Fibroblast of skin of left quadriceps (primary cell): ENCODE results near the gene COL23A1.
"Not testable (repeated sequence)": the region's sequence is repeated elsewhere in the genome, so short reads cannot be mapped to it uniquely, and the experiment has no call there.

Source experiments
- DNase-seq, 2 experiments: peaks; one replicate each; pipeline ENCODE4 v3.0.0-alpha.2; 2013; ENCODE audit warnings: low read depth in 2 of 2

COL23A1 gene

GRCh38 chr5:178267876-178268275, 322.3 kb downstream of the COL23A1 start:
- no peak for DNase-seq

- DNase-seq: no peak
These were observed 322.9 kb downstream of the COL23A1 start for GRCh38 chr5:178267245-178267644.

- no peak for DNase-seq
These were observed 323.6 kb downstream of the COL23A1 start for GRCh38 chr5:178266581-178266980.

DNA sequence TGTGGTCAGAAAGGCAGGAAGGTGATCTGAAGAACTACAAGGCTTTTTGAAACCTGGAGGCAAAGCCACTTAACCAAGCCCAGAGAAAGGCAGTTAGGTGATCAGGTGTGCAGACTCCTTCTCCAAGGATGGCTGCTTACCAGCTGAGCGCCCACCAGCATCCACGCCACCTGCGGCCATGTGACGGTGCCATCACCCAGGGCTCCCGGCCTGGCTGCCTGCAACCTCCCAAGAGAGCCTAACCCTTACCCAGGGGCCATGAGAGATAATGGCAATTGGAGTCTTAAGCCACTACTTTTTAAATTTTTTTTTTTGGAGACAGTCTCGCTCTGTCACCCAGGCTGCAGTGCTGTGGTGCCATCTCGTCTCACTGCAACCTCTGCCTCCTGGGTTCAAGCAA, 324.4 kb downstream of the COL23A1 start:
- no peak for DNase-seq

DNA sequence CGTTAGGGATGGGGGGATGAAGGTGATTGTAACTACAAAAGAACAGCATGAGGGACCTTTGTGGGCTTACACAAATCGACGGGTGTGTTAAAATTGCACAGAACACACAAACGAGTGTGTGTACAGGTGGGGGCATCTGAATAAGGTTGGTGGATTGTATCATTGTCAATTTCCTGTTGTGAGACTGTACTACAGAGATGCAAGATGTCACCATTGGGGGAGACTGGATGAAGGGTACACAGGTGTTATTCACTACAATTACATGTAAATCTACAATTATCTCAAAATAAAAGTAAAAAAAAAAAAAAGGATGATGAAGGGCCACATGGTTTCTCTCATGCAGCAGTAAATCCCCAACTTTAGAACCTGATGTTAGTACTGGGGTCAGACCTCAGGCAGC, 326.1 kb downstream of the COL23A1 start:
- no peak for DNase-seq

GRCh38 chr5:178261666-178262600, 328.3 kb downstream of the COL23A1 start:
- no peak for DNase-seq

DNA sequence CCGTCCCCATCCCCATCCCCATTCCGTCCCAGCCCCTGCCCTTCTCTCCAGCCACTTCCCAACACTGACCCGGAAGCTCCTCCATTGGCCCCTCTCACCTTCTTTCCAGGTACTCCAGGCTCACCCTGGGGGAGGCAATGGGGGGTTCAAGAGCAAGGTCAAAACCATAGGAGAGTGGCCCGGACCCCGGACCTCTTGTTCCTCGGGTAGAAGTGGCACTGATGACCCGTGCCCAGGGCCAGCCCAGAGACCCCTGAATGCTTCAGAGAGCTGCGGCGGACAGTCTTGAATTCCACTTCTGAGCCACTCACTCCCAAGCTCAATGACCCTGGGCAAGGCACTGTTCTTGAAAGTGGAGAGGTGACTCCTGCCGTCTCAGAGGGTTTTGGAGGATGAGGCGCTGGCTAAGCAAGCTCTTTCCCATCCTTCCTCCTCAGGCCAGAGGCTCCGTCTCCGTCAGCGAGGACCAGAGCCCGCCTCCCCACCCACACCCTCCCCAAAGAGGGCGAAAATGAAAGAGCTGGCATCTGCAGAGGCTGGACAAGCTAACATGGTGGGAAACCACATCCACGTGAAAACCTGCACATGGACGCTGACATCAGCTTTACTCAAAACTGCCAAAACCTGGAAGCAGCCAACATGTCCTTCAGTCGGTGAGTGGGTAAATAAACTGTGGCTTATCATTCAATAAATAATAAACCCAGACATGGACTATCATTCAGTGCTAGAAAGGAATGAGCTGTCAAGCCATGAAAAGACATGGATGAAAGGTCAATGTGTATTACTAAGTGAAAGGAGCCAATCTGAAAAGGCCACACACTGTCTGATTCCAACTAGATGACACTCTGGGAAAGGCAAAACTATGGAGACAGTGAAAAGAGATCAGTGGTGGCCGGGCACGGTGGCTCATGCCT, 330.3 kb downstream of the COL23A1 start:
- no peak for DNase-seq

GRCh38 chr5:178257650-178258049, 332.5 kb downstream of the COL23A1 start:
- DNase-seq: no peak

DNA sequence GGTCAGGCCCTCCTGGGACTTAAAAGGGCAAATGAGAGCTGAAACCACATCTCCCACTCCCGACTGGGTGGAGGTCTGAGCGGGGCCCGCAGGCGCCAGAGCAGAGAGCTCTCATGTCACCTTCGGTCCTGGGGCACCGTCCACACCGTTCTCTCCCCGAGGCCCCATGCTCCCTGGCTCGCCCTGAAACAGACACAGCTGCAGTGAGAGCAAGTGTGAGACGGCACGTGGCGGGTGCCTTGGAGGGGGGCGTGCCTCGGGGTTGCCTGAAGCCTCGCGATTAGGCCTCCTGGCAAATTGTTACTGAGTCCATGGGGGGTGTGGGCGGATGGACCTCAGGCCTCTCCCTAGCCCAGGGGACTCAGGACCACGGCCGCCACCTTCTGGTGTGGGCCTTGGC, 333.4 kb downstream of the COL23A1 start:
- DNase-seq: no peak

DNA sequence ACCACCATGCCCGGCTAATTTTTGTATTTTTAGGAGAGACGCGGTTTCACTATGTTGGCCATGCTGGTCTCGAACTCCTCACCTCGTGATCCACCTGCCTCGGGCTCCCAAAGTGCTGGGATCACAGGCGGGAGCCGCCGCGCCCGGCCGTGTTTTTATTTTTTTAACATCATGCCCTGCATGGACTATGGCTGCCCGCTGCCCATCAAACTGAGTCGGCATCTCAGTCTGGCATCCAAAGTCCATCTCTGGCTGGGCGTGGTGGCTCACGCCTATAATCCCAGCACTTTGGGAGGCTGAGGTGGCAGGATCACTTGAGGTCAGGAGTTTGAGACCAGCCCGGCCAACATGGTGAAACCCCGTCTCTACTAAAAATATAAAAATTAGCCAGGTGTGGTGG, 336.6 kb downstream of the COL23A1 start:
- DNase-seq: not testable (repeated sequence)

- no peak for DNase-seq
These were observed 337.9 kb downstream of the COL23A1 start for GRCh38 chr5:178252258-178252657.

DNA sequence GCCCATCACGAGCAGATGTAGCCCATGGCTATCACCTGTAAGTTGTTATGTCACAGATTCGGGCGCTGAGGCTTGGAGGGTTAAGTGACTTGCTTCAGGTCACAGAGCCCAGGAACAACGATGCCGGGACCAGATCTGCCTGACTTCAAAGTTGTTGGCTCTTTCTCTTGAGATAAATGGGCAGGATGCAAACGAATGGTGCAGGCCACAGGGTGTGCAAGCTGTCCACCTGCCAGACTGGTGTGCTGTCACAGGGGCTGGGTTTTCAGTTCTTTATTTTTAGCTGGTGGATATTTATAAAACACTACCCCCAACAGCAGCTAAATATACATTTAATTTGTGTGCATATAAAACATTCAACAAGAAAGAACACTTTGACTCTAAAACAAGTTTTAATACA, 339.9 kb downstream of the COL23A1 start:
- no peak for DNase-seq

DNA sequence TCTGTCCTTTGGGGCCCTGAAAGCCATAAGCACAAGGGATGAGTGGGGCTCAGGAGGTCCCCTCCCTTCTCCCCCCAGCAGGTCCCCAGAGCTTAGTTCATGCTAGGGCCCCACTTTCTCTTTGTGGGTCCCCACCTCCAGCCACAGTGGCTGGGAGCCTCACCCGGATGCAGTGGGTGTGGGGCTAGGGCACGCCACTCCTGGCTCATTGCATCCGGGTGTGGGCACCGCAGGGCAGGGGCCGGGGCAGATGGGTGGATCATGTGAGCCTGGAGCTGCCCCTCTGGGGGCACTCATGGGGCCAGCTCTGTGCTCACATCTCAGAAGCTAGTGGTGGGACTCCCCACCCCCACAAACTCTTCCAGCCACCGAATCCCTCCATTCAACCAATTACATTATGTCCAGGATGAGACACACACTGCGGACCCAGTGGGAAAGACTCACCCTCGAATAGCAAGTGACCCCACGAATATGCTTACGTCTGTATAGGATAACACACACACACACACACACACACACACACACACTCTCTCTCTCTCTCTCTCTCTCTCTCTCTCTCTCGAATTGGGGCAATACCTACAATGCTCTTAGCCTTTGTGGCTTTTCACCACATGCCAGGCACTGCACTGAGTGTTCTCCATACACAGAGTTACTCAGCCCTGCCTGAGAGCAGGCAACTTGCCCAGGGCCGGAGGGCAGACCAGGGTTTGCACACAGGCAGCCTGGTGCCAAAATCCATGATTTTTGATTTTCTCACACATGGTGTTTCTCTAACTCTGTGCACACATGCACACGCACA, 340.8 kb downstream of the COL23A1 start:
- no peak for DNase-seq

DNA sequence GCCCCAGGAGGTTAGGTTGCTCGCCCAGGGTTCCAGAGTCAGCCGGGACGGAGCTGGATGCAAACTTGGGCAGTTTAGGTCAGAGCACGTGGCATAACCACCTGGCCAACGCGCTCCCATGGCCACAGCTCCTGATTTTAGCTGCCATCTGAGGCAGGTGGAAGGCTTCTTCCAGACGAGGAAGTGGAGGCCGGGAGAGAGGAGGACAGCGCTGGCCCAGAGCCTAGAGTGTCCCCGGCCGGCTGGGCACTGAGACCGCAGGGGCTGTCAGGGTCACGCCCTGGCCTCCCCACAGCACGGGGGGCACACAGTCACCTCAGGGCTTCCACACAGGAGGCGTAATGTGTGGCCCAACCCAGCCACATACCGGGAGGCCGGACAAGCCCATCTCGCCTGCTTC, 341.4 kb downstream of the COL23A1 start:
- DNase-seq: no peak

DNA sequence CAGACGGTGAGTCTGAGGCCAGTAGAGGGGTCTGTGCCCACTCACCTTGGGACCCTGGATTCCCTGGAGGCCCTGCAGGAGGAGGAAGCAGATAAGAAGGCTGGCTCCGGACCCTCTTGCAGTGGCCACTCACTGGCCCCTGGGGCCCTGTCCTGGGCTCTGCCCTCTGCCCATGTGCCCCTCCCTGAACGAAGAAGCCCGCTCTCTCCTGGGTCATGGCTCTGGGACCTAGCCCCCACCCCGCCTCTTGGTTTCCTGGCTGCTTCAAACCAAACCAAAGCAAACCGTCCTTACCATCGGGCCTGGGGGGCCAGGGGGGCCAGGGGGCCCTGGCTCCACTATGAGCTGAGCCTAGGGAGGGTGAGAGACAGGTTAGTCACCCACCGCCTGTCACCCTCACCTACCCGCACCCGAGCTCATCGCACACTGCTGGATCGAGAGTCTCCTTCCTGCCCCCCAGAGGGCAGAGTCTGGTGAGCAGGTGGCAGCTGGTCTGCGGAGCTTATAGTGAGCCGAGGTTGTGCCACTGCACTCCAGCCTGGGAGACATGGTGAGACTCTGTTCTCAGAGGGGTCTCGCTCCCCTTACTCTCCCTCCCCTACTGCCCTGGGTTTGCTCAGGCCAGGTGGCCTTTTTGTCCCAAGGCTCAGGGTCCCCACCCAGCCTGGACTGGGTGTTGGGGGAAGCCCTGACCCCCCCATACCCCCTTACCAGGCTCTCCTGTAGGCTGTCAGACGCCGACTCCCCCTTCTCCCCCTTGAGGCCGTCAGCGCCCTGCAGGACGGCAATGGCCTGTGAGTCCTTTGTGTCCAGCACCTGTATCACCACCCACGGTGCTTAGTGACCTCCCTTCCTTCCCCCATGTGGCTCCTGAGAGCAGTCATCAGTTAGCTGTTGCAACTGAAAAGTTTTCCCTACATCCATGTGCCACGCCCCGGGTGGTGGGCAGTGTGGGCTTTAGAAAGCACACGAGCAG, 342.4 kb downstream of the COL23A1 start:
- no peak for DNase-seq

DNA sequence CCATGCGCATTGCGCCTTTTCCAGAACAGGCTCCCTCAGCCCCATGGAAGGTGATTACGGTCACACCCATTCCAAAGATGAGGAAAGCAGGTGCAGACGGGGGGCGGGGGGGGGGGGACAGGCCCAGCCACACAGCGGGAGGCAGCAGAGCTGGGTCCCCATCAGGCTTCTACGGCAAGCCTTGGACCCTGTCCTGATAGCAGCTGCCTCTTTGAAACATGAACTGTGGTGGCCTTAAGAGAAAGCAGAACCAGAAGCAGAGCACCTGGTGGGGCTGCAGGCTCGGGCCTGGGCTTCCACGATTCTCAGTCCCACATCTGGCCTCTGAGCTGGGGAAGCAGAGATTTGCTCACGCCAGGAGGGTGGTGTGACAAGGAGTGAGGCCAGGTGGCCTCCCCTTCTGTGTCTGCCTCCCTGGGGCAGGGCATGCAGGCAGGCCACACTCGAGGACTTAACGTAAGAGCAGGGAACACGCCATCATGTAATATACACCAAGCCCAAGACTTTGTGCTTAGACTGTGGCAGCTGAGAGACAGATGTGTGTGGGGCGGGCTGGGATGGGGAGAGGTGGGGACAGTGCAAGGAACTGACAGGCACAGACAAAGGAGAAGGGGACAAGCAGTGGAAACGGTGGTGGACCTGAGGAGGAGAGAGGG, 343.4 kb downstream of the COL23A1 start:
- DNase-seq: no peak

DNA sequence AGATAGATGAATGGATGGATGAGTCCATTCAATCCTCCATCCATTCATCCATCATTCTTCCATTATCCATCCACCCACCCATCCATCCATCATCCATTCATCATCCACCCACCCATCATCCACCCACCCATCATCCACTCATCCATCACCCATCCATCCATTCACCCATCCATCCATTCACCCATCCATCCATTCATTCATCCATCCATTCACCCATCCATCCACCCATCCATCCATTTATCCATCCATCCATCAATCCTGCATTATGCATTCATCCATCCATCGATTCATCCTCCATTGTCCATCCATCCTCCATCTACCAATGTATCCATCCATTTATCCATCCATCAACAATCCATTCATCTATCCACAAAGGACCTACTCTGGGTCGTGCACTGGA, 344.8 kb downstream of the COL23A1 start:
- DNase-seq: no peak

DNA sequence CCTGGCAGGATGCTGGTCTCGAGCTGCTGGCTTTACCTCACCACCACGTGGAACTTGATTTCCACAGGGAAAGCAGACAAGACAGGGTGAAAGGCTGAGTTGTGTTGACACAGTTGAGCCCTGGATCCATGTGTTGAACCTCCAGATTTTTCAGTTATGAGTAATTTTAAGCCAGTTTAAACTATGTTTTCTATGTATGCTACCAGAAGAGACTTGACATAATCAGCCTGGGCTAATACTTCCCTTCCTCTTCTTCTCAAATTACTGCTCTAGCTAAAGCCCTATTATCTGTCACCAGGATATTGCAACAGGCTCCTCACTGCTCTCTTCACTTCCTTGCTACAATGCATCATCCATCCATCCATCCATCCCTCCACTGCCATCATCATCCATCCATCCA, 345.6 kb downstream of the COL23A1 start:
- DNase-seq: no peak

DNA sequence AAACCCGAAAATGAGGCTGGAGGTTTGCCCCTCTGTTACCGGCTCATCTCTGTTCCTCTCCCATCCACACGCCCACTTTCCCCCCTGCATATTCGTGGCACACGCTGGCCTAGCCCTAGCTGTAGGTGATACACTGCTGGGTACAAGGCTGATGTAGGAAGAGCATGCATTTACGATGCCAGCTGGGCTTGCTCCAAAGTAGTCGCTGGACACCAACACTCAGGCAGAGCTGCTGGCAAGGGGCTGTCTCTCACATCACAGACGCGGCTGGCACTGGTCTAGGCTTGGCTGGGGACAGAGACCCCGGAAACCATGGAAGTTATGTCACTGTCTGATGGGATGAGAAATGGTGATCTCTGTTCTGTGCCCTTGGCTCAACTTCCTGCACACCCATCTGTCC, 347.8 kb downstream of the COL23A1 start:
- DNase-seq: no peak

DNA sequence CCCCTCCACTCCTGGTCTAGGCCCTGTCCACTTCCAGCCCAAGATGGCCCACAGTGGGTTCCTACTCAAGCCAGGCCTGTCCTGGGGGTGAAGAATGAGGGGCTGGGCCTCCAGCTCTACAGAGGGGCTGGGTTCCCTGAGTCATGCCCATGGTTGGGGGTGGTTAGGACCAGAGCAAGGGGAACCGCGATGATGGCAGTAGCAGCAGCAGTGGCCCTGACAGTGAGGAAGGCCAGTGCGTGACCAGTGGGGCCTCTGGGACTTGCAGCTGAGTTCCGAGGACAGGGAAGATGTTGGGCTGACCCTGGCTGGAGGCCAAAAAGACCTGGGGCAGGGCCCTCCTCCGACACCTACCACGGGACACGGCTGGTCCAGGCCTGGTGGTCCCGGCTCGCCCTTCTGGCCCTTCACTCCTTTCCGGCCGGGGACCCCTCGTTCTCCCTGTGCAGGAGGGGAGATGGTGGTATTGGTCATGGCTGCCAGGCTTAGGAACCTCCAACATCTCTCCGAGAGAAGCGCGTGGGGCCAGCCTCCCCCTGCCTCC, 348.4 kb downstream of the COL23A1 start:
- no peak for DNase-seq
